HG03060 (cell line): ENCODE results near the gene SLC12A8.
A peak's percentile ranks its signal among the peaks of the same experiment; 100 is the strongest.

Experiments
- ATAC-seq: cut with Tn5 transposase; IDR thresholded peaks from one replicate; pipeline ENCODE4 v1.9.1; 2021; ENCODE audit warnings: low read depth, moderate number of reproducible peaks; ENCODE audit not compliant: unreplicated experiment

The SLC12A8 gene

GRCh38 chr3:125118600-125118999, 93.9 kb downstream of the SLC12A8 start:
- no peak for ATAC-seq

- ATAC-seq: no peak
Observed at GRCh38 chr3:125117631-125118191, 94.8 kb downstream of the SLC12A8 start.

GRCh38 chr3:125116311-125117080, 96.1 kb downstream of the SLC12A8 start:
- no peak for ATAC-seq

- no peak for ATAC-seq
Observed at GRCh38 chr3:125115640-125116039, 96.9 kb downstream of the SLC12A8 start.

- ATAC-seq: no peak
Observed at GRCh38 chr3:125112981-125113380, 99.6 kb downstream of the SLC12A8 start.

- no peak for ATAC-seq
Observed at GRCh38 chr3:125110876-125111480, 101.6 kb downstream of the SLC12A8 start.

- ATAC-seq: peak; percentile 40
Observed at GRCh38 chr3:125110016-125110875, 102.3 kb downstream of the SLC12A8 start.

GRCh38 chr3:125109536-125109925, 103.0 kb downstream of the SLC12A8 start:
- no peak for ATAC-seq

- ATAC-seq: no peak
Observed at GRCh38 chr3:125108833-125109535, 103.6 kb downstream of the SLC12A8 start.

GRCh38 chr3:125107861-125108567, 104.5 kb downstream of the SLC12A8 start:
- no peak for ATAC-seq

- no peak for ATAC-seq
Observed at GRCh38 chr3:125107363-125107762, 105.2 kb downstream of the SLC12A8 start.

GRCh38 chr3:125105116-125105515, 107.4 kb downstream of the SLC12A8 start:
- no peak for ATAC-seq

GRCh38 chr3:125104639-125105038, 107.9 kb downstream of the SLC12A8 start:
- ATAC-seq: no peak

GRCh38 chr3:125103406-125103805, 109.1 kb downstream of the SLC12A8 start:
- ATAC-seq: no peak

GRCh38 chr3:125102470-125102869, 110.1 kb downstream of the SLC12A8 start:
- no peak for ATAC-seq

- ATAC-seq: no peak
Observed at GRCh38 chr3:125098611-125099291, 113.8 kb downstream of the SLC12A8 start.

- no peak for ATAC-seq
Observed at GRCh38 chr3:125090649-125091048, 121.9 kb downstream of the SLC12A8 start.

- ATAC-seq: no peak
Observed at GRCh38 chr3:125087768-125088391, 124.7 kb downstream of the SLC12A8 start.

- ATAC-seq: no peak
Observed at GRCh38 chr3:125085166-125085565, 127.4 kb downstream of the SLC12A8 start.
